IPS DF 19.7 (cell line): Measurements from ENCODE around the gene TNS3.

Experiments
- DNase-seq: peaks from one replicate; pipeline ENCODE4 v3.0.0-alpha.2; 2013; ENCODE audit warnings: low read depth, low spot score

TNS3 gene

DNA sequence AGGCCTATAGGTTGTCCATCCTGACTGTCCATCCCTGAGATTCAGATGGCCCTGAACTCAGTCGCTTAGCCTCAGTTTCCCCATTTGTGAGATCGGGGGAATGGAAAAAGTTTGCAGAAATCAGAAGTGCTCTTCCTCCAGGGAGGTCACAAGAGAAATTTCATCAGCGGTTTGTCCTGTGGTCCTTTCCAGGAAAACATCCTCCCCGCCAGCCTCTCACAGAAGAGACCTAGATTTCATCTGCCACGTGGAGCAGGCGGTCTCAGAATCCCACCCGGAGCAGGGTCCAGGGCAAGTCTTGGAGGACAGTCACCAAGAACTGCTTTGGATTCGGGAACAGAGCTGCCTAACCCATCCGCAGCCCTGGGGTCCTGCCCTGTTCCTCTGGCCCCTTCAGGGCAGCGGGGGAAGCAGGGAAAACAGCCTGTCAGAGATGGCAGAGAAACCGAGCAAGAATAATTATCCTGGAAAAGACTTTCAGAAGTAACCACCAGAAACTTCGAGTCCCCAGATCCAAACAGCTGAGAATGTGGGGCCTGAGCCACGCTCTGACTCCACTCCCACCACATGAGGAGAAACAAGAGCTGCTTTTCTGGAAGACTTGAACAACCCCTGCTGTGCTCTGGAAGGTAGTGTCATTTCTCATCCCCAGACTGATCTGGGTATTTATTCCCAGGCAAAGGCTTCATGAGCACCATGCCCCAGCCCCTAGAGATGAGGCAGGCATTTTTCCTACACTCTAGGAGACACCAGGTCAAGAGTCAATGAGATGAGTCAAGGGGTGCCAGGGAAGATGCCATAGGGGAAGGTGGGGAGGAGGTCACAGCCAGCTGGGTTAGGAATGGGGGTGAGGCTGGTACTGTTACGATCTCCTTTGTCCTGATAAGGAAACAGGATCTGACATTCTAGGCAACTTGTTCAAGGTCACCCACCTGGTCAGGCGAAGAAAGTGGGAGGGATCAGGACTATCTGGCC is 1.1 kb upstream of the TNS3 start:
- DNase-seq = no peak

DNA sequence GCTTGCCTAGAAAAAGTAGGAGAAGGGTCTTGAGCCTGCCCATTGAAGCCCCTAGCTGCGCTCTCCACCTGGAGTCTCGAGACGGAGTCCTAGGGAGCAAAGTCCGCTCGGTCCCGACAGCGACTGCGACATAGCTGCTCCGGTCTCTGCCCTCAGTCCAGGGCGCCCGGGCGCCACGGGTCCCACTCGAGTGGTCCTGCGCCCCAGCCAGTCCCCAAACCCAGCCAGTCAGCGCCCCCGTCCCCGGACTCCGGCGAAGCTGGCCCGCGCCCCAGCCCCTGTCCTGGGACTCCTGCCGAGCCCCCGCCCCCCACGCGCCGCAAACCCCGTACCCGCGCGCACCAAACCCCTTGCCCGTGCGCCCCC is 490 bp downstream of the TNS3 start:
- DNase-seq = no peak

- DNase-seq = no peak
Observed at GRCh38 chr7:47580811-47581331, 1.0 kb downstream of the TNS3 start.

DNA sequence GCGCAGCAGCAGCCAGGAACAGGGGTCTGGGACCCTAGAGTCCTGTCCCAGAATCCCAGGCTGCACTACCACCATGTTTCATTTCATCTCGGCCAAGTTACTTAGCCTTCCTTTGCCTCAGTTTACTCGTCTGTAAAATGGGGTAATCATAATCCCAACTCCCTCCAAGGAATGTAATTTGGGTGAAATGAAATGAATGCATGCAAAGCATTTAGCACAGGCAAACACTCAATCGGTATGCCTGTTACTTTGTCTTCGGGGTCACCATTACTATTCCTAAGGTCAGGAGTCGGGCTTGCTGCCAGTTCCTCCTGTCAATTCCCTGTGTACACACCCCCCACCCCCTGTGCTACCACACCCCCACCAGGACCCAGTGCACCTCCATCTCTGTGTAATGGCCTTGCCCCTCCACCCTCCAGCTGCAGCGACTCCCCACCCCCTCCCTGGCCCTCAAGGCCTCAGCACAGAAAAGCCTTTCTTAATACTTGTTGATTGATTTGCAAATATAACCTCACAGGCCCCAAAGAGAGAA is 1.7 kb downstream of the TNS3 start:
- no peak for DNase-seq

GRCh38 chr7:47579458-47579857 is 2.5 kb downstream of the TNS3 start:
- no peak for DNase-seq

DNA sequence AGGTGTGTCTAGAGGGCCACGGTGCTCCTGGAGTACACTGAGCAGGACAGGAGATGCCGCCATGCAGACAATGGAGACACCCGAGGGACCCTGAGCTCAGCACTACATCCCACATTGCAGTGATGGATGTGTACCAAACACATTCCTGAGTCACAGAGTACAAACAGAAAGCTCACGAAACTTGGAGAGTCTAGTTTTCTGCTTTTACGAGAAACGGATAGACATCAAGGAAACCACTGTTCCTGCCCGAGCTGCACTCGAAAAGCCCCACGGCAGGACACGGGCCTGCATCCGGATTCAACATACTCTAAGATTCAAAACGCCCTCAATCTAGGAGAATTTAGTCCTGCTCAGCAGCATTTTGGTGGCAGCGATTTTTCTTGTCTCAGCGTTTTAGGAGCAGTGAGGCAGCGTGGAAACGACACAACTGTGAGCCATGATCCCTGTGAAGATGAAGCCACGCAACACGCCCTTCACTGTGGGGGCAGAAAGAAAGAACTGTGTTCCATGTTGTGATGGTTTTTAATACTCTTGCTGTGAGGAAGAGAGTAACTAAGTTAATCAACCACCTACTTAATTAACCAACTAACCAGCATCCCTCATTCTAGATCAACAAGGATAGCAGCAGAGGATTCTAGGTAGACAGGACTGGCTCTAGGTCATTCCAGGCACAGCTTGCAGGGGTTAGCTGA is 3.2 kb downstream of the TNS3 start:
- DNase-seq = no peak

DNA sequence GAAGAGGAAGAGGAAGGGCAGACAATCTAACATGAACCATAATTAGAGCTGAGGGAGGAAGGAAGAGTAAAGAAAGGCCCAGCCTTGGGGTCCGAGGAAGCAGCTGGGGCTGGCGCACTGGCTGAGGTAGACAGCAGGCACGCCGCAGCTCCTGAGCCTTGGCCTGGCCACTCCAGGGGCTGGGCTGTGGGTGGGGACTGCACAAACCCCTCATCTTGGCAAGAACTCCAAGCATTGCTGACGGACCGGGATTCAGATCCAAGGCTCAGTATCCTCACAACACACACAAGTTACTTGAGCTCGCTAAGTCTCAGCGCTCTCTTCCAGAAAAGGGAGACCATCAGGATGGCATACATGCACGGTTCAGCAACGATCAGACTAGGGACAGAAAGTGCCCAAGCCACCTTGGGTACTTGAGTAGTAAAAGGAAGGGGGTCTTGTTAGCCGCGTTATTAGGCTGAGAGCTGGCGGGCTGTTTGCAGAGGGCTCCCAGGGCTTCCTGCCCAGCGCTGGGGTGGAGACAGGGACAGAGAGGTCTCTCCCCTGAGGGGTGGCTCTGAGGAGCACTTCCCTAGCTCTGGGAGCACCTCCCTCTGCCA is 4.5 kb downstream of the TNS3 start:
- no peak for DNase-seq

DNA sequence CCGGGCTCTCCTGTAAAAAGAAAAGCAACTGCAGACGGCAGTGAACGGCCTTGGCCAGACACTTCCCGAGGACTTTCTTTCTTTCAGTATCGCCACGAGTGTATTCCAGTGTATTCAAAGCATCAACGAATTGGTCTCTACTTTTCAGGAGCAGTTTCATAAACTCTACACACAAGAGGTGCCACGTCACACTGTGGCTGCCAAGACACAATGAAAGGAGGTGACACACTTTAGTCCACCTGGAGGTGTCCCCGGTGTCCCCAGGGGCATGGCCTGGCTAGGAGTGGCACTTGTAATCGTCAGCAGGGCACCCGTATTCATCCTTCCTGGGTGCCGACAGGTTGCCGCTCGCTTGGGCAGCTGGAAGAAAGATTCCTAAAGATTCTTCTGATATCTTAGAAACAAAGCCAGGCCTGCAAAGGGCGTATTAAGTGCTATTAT is 5.0 kb downstream of the TNS3 start:
- DNase-seq = no peak

DNA sequence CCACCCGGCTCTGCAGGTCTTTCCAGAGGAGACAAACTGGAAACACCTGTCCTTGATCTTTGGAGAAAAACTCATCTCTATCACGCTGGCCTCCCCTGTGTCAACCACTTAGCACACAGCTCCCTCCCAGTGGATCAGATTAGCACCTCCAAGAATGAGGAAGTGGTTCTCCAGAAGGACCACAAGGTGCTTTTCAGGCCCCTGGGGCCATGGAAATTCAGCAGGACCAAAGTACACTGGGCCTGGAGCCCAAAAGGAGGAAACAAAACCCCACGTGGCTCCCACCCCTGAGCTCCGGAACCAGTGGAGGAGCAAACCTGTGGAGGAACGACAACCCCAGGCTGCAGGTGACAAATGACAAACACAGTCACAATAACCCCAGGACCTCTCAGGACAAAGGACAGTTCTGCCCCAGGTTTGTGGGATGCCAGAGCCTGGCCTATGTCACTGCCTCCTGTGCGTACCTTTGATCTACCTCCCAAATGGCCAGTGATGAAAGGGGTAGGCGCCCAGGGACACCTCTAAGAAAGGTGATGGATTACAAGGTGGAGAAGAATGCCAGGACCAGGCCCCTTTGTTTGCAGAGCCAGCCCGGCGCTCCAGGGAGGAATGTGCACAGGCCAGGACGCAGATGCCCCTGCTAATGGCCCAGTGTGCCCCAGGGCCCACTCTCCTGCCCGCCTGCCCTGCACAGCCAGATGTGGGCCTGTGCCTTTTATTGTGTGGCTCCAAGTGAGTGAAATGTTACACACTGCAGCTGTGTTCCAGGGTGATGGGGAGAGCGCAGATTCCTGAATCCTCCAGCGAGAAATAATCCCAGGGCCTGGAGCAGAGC is 5.7 kb downstream of the TNS3 start:
- DNase-seq = no peak

GRCh38 chr7:47574482-47575329 is 7.2 kb downstream of the TNS3 start:
- DNase-seq = no peak

- no peak for DNase-seq
Observed at GRCh38 chr7:47573758-47574481, 8.0 kb downstream of the TNS3 start.

DNA sequence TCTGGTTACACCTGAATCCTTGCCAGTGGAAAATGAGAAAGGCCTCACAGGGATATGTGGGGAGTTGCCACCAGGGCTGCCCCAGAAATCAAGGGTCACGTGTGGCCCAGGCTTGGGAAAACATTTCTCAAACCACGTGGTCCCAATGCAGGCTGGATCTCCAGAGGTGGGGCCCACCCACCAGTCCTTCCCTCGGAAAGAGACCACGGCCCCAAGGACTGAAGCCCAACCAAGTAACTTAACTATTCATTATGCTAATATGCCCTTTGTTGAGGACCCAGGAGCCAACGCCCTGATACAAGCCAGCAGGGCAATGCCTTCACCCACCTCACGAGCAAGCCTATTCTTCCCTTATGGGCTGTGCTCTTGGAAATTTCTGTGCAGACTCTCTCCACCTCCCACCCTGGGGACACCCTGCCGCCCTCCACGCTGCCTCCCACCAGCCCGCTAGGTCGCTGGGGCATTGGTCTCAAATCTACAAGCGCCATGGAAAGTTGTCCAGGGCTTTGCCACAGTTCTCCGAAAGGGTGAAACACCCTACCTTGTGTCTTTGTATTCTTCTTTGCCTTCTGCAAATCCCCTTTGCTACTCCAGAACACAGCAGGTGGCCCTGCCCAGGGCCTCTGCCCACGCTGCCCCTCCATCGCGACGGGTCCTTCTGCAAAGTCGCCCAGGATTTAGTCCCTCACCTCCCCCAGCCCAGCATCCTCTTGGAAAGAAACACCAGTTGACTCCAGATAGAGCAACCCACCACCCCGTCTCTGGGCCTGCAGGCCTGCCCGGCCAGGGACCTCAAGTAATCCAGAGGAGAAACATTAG is 8.8 kb downstream of the TNS3 start:
- no peak for DNase-seq

DNA sequence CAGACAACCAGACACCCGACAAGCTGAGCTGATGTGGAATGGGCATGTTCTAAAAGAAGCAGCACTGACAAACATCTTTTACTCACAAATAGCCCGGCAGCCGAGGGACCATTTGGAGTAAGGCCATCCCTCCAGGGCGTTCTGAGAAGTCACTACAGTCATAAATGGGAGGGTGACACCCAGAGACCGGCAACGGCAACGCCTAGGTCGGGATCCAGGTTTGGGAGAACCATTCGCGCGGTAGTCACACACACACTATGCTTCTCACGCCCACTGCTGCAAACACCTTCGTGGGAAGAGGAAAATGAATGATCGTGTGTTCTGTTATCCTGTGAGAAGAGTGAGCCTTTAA is 9.8 kb downstream of the TNS3 start:
- DNase-seq = no peak

DNA sequence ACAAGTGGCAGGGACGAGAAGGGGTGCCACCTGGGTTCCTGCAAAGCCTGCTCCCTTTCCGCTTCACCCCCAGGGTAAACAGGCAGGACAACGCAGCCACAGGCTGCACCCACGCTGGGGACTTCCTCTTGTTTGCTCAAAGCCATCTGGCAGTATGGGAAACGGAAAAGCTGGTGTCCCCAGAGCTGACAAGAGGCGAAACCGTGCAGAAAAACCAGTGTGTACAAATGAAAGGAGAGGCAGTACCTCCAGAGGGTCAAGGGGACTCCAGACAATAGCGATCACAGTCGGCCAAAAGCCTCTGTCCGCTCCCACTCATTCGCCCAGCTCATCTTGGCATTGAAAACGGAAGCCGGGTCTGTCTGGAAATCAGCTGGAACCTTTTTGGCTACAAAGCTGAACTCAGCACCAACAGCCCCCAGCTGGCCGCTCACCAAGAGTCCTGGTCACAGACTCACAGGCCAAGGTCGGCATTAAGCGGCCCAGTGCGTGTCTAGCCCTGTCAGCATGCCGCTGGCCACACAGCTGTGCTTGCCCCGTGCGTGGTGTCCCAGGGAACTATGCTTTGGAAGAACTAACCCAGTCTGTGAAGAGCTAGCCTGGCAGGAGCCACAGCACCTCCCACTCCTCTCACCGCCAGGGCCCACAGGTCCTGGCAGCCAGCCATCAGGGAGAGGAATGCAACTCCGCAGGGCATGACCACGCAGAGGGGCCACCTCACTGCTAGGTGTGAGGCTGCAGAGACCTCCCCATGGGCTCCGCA is 10.4 kb downstream of the TNS3 start:
- no peak for DNase-seq

DNA sequence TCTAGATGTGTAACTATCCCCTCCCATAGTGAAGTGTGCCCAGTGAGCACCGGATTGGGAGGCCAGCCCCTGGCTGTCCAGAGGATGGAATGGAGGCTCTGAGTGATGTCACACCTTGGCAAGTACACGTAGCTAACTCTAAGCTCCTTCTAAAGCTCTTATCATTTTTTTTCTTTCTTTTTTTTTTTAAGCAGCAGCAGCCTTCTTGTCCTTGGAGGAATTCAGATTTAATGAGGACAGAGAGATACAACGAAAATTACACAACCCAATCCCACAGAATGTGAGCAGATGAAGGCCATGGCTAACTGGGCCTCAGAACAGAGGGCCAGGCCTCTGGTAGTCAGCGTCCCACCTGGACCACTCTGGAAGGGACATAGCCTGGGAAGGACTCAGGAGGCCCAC is 11.3 kb downstream of the TNS3 start:
- no peak for DNase-seq

- DNase-seq = no peak
Observed at GRCh38 chr7:47568547-47568946, 13.4 kb downstream of the TNS3 start.

DNA sequence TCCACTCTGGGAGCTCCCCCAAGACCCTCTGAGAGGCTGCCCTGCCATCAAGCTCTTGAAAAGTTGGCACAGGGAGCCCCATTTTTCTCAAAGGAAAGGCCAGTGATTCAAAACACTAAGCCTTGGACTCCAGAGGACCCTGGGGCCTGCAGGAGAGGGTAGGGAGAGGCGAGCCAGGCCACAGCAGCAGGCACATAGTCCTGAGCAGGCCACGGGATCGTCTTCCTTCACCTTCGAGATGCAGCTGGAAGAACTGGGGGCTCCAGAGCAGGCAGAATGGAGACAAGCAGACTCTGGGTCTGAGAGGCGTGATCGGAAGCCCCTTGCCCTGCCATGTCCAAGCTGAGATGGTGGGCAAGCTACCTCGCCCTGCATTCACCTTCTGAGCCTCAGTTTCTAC is 13.9 kb downstream of the TNS3 start:
- DNase-seq = no peak

- no peak for DNase-seq
Observed at GRCh38 chr7:47565640-47566250, 16.2 kb downstream of the TNS3 start.
